PC-9 (cell line): ENCODE measurements around the gene TGFBR3. TPM values are rescaled to one million over a fixed set of nuclear protein-coding genes. Genes with fewer than 3 reads are reported as not detected.

Experiments
- BruUV-seq: library from RNA; stranded (reverse); fragments of 400-500 nt; replicated peaks from 2 replicates; lab custom pipeline; 2021; lab: Mats Ljungman, UMichigan
- CTCF ChIA-PET: fragments of 300-600 bp; sonication (Branson Sonifier 250); formaldehyde crosslinking; loops from one replicate; lab custom pipeline; 2022; ENCODE audit warnings: antibody characterized with exemption; lab: Charles Lee
- POLR2A ChIA-PET: fragments of 300-600 bp; sonication (Branson Sonifier 250); formaldehyde crosslinking; loops from one replicate; lab custom pipeline; 2022; ENCODE audit warnings: antibody characterized with exemption; ENCODE audit not compliant: unreplicated experiment; lab: Charles Lee
- DNase-seq, 2 experiments: peaks; one replicate each; pipeline versions ENCODE4 v3.0.0 to v3.0.0-alpha.2; 2015 to 2022; ENCODE audit warnings: mixed read lengths in 1 of 2
- H2AFZ ChIP-seq: fragments of 200-600 bp; sonication (generic); 2 replicates; pipeline ENCODE4 v1.8.1; 2017; ENCODE audit warnings: antibody characterized with exemption
- H3F3A ChIP-seq: fragments of 200-600 bp; sonication (generic); 2 replicates; pipeline ENCODE4 v1.8.1; 2017; ENCODE audit warnings: antibody characterized with exemption, mild to moderate bottlenecking, low read depth; ENCODE audit not compliant: insufficient read depth
- H3K27ac ChIP-seq: fragments of 200-600 bp; sonication (generic); 2 replicates; pipeline ENCODE4 v1.6.1; 2016; ENCODE audit warnings: mixed run types
- H3K27me3 ChIP-seq: fragments of 200-600 bp; sonication (generic); 2 replicates; pipeline ENCODE4 v1.6.1; 2016; ENCODE audit warnings: low read depth, mixed run types; ENCODE audit not compliant: insufficient read depth
- H3K36me3 ChIP-seq: fragments of 200-600 bp; sonication (generic); 2 replicates; pipeline ENCODE4 v1.6.1; 2016; ENCODE audit warnings: low read depth, mixed run types
- H3K4me1 ChIP-seq: fragments of 200-600 bp; sonication (generic); replicated peaks from 2 replicates; pipeline ENCODE4 v1.6.1; 2016; ENCODE audit warnings: mixed run types; ENCODE audit not compliant: insufficient read depth
- H3K4me2 ChIP-seq: fragments of 200-600 bp; sonication (generic); 2 replicates; pipeline ENCODE4 v1.6.1; 2017; ENCODE audit warnings: mixed run types
- H3K4me3 ChIP-seq: fragments of 200-600 bp; sonication (generic); 2 replicates; pipeline ENCODE4 v1.6.1; 2016; ENCODE audit warnings: mixed run types
- H3K79me2 ChIP-seq: fragments of 200-600 bp; sonication (generic); 2 replicates; pipeline ENCODE4 v1.6.1; 2017; ENCODE audit warnings: low read depth, mixed run types
- H3K9me2 ChIP-seq: fragments of 200-600 bp; sonication (generic); 2 replicates; pipeline ENCODE4 v1.8.1; 2017; ENCODE audit warnings: mild to moderate bottlenecking; ENCODE audit not compliant: insufficient read depth
- H3K9me3 ChIP-seq: fragments of 200-600 bp; sonication (generic); 2 replicates; pipeline ENCODE4 v1.8.1; 2016; ENCODE audit warnings: low read depth; ENCODE audit not compliant: insufficient read depth
- H4K20me1 ChIP-seq: fragments of 200-600 bp; sonication (generic); 2 replicates; pipeline ENCODE4 v1.8.1; 2017; ENCODE audit not compliant: insufficient read depth
- EZH2 ChIP-seq: fragments of 200-600 bp; sonication (generic); IDR thresholded peaks from 2 replicates; pipeline ENCODE4 v1.8.0; 2017; ENCODE audit warnings: antibody characterized with exemption, low read depth
- intact Hi-C: fragments of 100-400 bp; cut with micrococcal nuclease; formaldehyde crosslinking; loops from one replicate; pipeline ENCODE4 v1.10.0; 2022; ENCODE audit not compliant: unreplicated experiment
- total RNA-seq: library from RNA; stranded (reverse); gene quantifications from 2 replicates; pipeline ENCODE4 v1.2.3, GENCODE V29; 2021
- TF ChIP-seq, protein P1 (sequence below): fragments of 200-600 bp; sonication (generic); conservative IDR thresholded peaks from 2 replicates; pipeline ENCODE4 v1.6.1; 2017; ENCODE audit warnings: mixed run types, antibody characterized with exemption, mild to moderate bottlenecking, moderate library complexity

TGFBR3 gene
- total RNA-seq, 1 experiment from 2014 or later = 1.6 TPM

DNA sequence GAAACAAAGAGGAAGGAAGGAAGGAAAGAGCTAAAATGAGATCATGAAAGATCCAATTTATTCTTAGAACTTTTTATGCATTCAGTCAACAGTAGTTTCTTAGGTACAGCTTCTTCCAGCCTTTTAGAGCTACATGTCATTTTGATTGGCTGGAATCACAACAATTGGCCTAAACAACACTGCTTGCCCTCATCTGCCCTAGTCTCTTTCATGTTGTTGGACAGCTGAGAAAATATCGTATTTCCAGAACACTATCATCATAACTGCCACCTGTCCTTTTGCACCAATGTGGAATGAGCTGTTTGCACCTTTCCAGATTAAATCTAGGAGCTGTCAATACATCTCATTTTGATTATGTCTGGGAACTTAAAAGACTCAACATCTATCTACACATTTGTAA, 161.7 kb downstream of the TGFBR3 start:
- no peaks in the 10 kb centered on the region for H3K9me3 ChIP-seq
- no peak overlapping the region for H3K27ac ChIP-seq
- H2AFZ ChIP-seq = no peak overlapping the region
- ChIA-PET POLR2A (no interaction called here), CTCF (no interaction called here)
- no TSS peak for BruUV-seq
- H3K36me3 ChIP-seq = no peaks in the 10 kb centered on the region
- no peaks in the 10 kb centered on the region for H4K20me1 ChIP-seq
- intact Hi-C loops = no loop called here
- no peak for DNase-seq
- H3K27me3 ChIP-seq = no peaks in the 10 kb centered on the region
- H3K4me1 ChIP-seq = no peaks in the 10 kb centered on the region
- no peak overlapping the region for H3K4me2 ChIP-seq
- no peaks in the 10 kb centered on the region for H3F3A ChIP-seq
- H3K9me2 ChIP-seq = no peaks in the 10 kb centered on the region
- H3K4me3 ChIP-seq = no peak overlapping the region
- H3K79me2 ChIP-seq = no peaks in the 10 kb centered on the region
- TF ChIP-seq, protein P1, sequence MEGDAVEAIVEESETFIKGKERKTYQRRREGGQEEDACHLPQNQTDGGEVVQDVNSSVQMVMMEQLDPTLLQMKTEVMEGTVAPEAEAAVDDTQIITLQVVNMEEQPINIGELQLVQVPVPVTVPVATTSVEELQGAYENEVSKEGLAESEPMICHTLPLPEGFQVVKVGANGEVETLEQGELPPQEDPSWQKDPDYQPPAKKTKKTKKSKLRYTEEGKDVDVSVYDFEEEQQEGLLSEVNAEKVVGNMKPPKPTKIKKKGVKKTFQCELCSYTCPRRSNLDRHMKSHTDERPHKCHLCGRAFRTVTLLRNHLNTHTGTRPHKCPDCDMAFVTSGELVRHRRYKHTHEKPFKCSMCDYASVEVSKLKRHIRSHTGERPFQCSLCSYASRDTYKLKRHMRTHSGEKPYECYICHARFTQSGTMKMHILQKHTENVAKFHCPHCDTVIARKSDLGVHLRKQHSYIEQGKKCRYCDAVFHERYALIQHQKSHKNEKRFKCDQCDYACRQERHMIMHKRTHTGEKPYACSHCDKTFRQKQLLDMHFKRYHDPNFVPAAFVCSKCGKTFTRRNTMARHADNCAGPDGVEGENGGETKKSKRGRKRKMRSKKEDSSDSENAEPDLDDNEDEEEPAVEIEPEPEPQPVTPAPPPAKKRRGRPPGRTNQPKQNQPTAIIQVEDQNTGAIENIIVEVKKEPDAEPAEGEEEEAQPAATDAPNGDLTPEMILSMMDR = no peak
- TF ChIP-seq EZH2 = no peak

DNA sequence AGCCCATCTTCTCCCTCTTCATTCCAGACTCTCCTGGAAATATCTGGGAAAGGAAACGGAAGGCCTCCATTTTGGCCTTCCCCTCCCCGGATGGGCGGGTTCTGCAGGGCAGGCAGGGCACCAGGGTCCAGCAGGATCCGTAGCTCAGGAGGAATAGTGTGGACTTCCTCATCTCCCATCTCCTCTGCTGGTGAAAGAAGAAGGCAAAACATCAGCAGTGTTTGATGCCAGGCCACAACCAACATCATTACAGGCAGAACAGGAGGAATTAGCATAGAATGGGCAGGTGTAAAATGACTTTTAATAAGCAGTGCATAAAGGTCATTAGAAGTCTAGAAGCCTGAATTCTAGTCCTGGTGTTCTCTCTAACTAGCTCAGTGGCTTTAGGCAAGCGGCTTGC, 165.9 kb downstream of the TGFBR3 start:
- Histone ChIP-seq H3K9me3 (no peaks in the 10 kb centered on the region), H3K79me2 (no peaks in the 10 kb centered on the region), H3K4me2 (no peak overlapping the region), H3K4me1 (no peaks in the 10 kb centered on the region), H4K20me1 (no peaks in the 10 kb centered on the region), H3K9me2 (no peaks in the 10 kb centered on the region), H3F3A (no peaks in the 10 kb centered on the region), H3K27me3 (no peaks in the 10 kb centered on the region), H3K36me3 (peaks cover 8% of the 10 kb centered on the region; the same call in 1 of the 2 replicates), H2AFZ (no peak overlapping the region), H3K4me3 (no peak overlapping the region), H3K27ac (no peak overlapping the region)
- DNase-seq = no peak
- POLR2A ChIA-PET = no interaction called here
- CTCF ChIA-PET = no interaction called here
- no TSS peak for BruUV-seq
- no peak for TF ChIP-seq EZH2
- TF ChIP-seq, protein P1 = no peak
- intact Hi-C loops = no loop called here

DNA sequence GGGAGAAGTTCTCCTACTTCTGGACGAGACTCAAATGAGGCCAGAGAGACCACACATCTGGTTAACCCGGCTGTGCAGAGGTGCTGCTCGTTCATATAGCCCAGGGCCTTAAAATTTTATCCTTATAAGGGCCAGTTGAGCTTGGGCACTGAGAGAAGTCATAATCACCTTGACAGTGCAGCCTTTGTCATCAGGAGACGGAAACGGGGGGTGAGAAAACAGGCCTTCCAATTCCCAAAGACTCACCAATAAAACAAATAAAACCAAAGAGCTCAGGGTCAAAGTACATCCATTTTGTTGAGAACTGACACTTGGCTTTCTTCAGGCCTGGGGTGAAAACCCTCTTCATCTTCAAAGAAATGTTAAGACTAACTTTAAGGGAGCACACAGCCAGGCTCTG, 167.1 kb downstream of the TGFBR3 start:
- Histone ChIP-seq H2AFZ (no peak overlapping the region), H4K20me1 (no peaks in the 10 kb centered on the region), H3K36me3 (peaks cover 8% of the 10 kb centered on the region; the same call in 1 of the 2 replicates), H3K4me2 (no peak overlapping the region), H3K9me2 (no peaks in the 10 kb centered on the region), H3K79me2 (no peaks in the 10 kb centered on the region), H3K9me3 (no peaks in the 10 kb centered on the region), H3K4me3 (no peak overlapping the region), H3K27me3 (no peaks in the 10 kb centered on the region), H3F3A (no peaks in the 10 kb centered on the region), H3K4me1 (no peaks in the 10 kb centered on the region), H3K27ac (no peak overlapping the region)
- intact Hi-C loops = no loop called here
- DNase-seq = no peak
- CTCF ChIA-PET = no interaction called here
- BruUV-seq = no TSS peak
- POLR2A ChIA-PET = no interaction called here
- TF ChIP-seq, protein P1 = no peak
- TF ChIP-seq EZH2 = no peak
